ENCODE data around the gene CIPC.

CIPC gene

GRCh38 chr14:77128414-77128891 lies 30.4 kb downstream of the CIPC start:
- ATAC-seq: no peak

- ATAC-seq: no peak
These were observed 32.3 kb downstream of the CIPC start for GRCh38 chr14:77130386-77130785.

- no peak for ATAC-seq
These were observed 33.1 kb downstream of the CIPC start for GRCh38 chr14:77131206-77131605.

- ATAC-seq: no peak
These were observed 33.9 kb downstream of the CIPC start for GRCh38 chr14:77131871-77132486.

GRCh38 chr14:77133720-77134338 lies 35.8 kb downstream of the CIPC start:
- peak; percentile 32 to 62 for ATAC-seq

- ATAC-seq: no peak
These were observed 41.0 kb downstream of the CIPC start for GRCh38 chr14:77139022-77139421.

- ATAC-seq: peak; percentile 23 to 72
These were observed 41.7 kb downstream of the CIPC start for GRCh38 chr14:77139540-77140358.

GRCh38 chr14:77140359-77141213 lies 42.5 kb downstream of the CIPC start:
- no peak for ATAC-seq

GRCh38 chr14:77141214-77142004 lies 43.4 kb downstream of the CIPC start, which contains the start of gene ZDHHC22:
Gene ZDHHC22, minus strand, starts transcription at chr14:77141791. Its CDS starts 2,053 bp downstream, at chr14:77139738.
- ATAC-seq: no peak

GRCh38 chr14:77142005-77142800 lies 44.1 kb downstream of the CIPC start:
- no peak for ATAC-seq

- ATAC-seq: no peak
These were observed 45.0 kb downstream of the CIPC start for GRCh38 chr14:77143071-77143470.

- no peak for ATAC-seq
These were observed 46.5 kb downstream of the CIPC start for GRCh38 chr14:77144412-77145115.

- no peak for ATAC-seq
These were observed 48.1 kb downstream of the CIPC start for GRCh38 chr14:77145975-77146740.

GRCh38 chr14:77148510-77149231 lies 50.6 kb downstream of the CIPC start:
- no peak for ATAC-seq

GRCh38 chr14:77151245-77151644 lies 53.2 kb downstream of the CIPC start:
- ATAC-seq: no peak

- peak in 1 of 2 donors; percentile 38 for ATAC-seq
These were observed 54.0 kb downstream of the CIPC start for GRCh38 chr14:77151918-77152588.

- ATAC-seq: no peak
These were observed 55.7 kb downstream of the CIPC start for GRCh38 chr14:77153802-77154201.

- no peak for ATAC-seq
These were observed 56.4 kb downstream of the CIPC start for GRCh38 chr14:77154421-77154820.

Measured in activated CD4-positive, CD25-positive, alpha-beta regulatory T cell treated with anti-CD3 and anti-CD28 coated beads, Interleukin-2, amount 50 U/mL, for 24 hours (primary cell).